HepG2 (cell line): ENCODE results near the gene TBC1D20. TPM values are rescaled to one million over a fixed set of nuclear protein-coding genes. Genes with fewer than 3 reads are reported as not detected.
"Not testable (repeated sequence)": the region's sequence is repeated elsewhere in the genome, so short reads cannot be mapped to it uniquely, and the experiment has no call there.

Experiments used
- ARID5B ChIP-seq: IDR thresholded peaks from 2 replicates; pipeline ENCODE4 v1.4.0; 2020; ENCODE audit warnings: mild to moderate bottlenecking, missing genetic modification reagents
- ATF1 ChIP-seq: IDR thresholded peaks from 2 replicates; pipeline ENCODE4 v1.6.1; 2016; ENCODE audit warnings: mild to moderate bottlenecking, control low read depth
- FOXA1 ChIP-seq, 2 experiments: fragments of 450-650 bp in 1 of 2; sonication (generic) in 1 of 2; formaldehyde crosslinking in 1 of 2; IDR thresholded peaks; 2 replicates each; pipeline versions ENCODE4 v1.4.0 to v1.6.1; 2016 to 2020; ENCODE audit warnings: missing genetic modification reagents in 1 of 2
- FOXJ3 ChIP-seq: sonication (generic); formaldehyde crosslinking; IDR thresholded peaks from 2 replicates; pipeline ENCODE4 v1.4.0; 2020; ENCODE audit warnings: missing genetic modification reagents, mild to moderate bottlenecking, borderline replicate concordance
- GATAD2A ChIP-seq: IDR thresholded peaks from 2 replicates; pipeline ENCODE4 v1.6.1; 2016
- HDAC1 ChIP-seq: sonication (generic); formaldehyde crosslinking; IDR thresholded peaks from 2 replicates; pipeline ENCODE4 v1.5.1; 2020; ENCODE audit warnings: mild to moderate bottlenecking, missing genetic modification reagents
- HDAC2 ChIP-seq: sonication (generic); formaldehyde crosslinking; IDR thresholded peaks from 2 replicates; pipeline ENCODE4 v1.4.0; 2020; ENCODE audit warnings: missing genetic modification reagents
- HOMEZ ChIP-seq: IDR thresholded peaks from 2 replicates; pipeline ENCODE4 v1.6.1; 2016; ENCODE audit warnings: low read depth
- MAX ChIP-seq: IDR thresholded peaks from 2 replicates; pipeline ENCODE4 v1.6.1; 2012; ENCODE audit warnings: inconsistent platforms
- MED1 ChIP-seq: sonication (generic); formaldehyde crosslinking; IDR thresholded peaks from 2 replicates; pipeline ENCODE4 v1.4.0; 2020; ENCODE audit warnings: missing genetic modification reagents
- NR2F6 ChIP-seq, 2 experiments: IDR thresholded peaks; 2 replicates each; pipeline ENCODE4 v1.6.1; 2016; ENCODE audit warnings: antibody characterized with exemption in 1 of 2, mild to moderate bottlenecking in 1 of 2
- PITX1 ChIP-seq: sonication (generic); formaldehyde crosslinking; IDR thresholded peaks from 2 replicates; pipeline ENCODE4 v1.5.1; 2020; ENCODE audit warnings: mild to moderate bottlenecking, missing genetic modification reagents
- PPARG ChIP-seq: conservative IDR thresholded peaks from 2 replicates; pipeline ENCODE4 v1.6.1; 2016; ENCODE audit warnings: missing biosample characterization, missing genetic modification reagents
- SKI ChIP-seq: fragments of 450-650 bp; IDR thresholded peaks from one replicate; pipeline ENCODE4 v1.6.1; 2018; ENCODE audit warnings: mild to moderate bottlenecking; ENCODE audit not compliant: partially characterized antibody
- SNAPC2 ChIP-seq: sonication (generic); formaldehyde crosslinking; IDR thresholded peaks from 2 replicates; pipeline ENCODE4 v1.8.1; 2022; ENCODE audit warnings: mild to moderate bottlenecking, missing genetic modification reagents
- SOX13 ChIP-seq, 3 experiments: fragments of 450-650 bp in 1 of 3; sonication (generic) in 1 of 3; formaldehyde crosslinking in 1 of 3; IDR thresholded peaks in 2 of 3; conservative IDR thresholded peaks in 1 of 3; 2 replicates each; pipeline versions ENCODE4 v1.5.0 to v1.6.1; 2016 to 2020; ENCODE audit warnings: antibody characterized with exemption in 1 of 3, mild to moderate bottlenecking in 1 of 3, missing compliant biosample characterization in 1 of 3, missing genetic modification reagents in 1 of 3, moderate library complexity in 1 of 3
- TFE3 ChIP-seq: IDR thresholded peaks from 2 replicates; pipeline ENCODE4 v1.6.1; 2016
- TGIF2 ChIP-seq: IDR thresholded peaks from 2 replicates; pipeline ENCODE4 v1.6.1; 2016; ENCODE audit warnings: control low read depth, missing compliant biosample characterization
- XRCC5 ChIP-seq: fragments of 200-400 bp; formaldehyde crosslinking; optimal IDR thresholded peaks from 2 replicates; pipeline ENCODE3; 2017; ENCODE audit warnings: mild to moderate bottlenecking, low read length
- ZBTB38 ChIP-seq: sonication (generic); formaldehyde crosslinking; IDR thresholded peaks from 2 replicates; pipeline ENCODE4 v1.5.1; 2020; ENCODE audit warnings: mild to moderate bottlenecking, missing genetic modification reagents
- ZFP82 ChIP-seq: sonication (generic); formaldehyde crosslinking; IDR thresholded peaks from 2 replicates; pipeline ENCODE4 v1.5.1; 2020; ENCODE audit warnings: mild to moderate bottlenecking, missing genetic modification reagents, borderline replicate concordance
- ZNF670 ChIP-seq: sonication (generic); formaldehyde crosslinking; IDR thresholded peaks from 2 replicates; pipeline ENCODE4 v1.8.0; 2022; ENCODE audit warnings: mild to moderate bottlenecking, missing genetic modification reagents, borderline replicate concordance
- polyA plus RNA-seq, 8 experiments: library from polyadenylated mRNA; depleted of rRNA in 3 of 8; stranded (reverse) in 7 of 8; unstranded in 1 of 8; fragments of >200 nt; fragmentation: Illumina TruSeq in 4 of 8; extraction: Trizol in 4 of 8; gene quantifications; 2 replicates each; pipeline versions ENCODE4 v1.2.1 to v1.2.3, GENCODE V29; 2011 to 2016; ENCODE audit warnings: low read depth in 4 of 8, missing spikeins in 1 of 8, mixed read lengths in 1 of 8; ENCODE audit not compliant: insufficient read depth in 1 of 8
- total RNA-seq, 5 experiments: library from RNA; depleted of rRNA; stranded (reverse); fragments of >200 nt; fragmentation: Illumina TruSeq; extraction: Trizol; gene quantifications; 2 replicates each; pipeline ENCODE4 v1.2.3, GENCODE V29; 2016; ENCODE audit warnings: low read depth in 1 of 5

Gene TBC1D20
- total and polyA plus RNA-seq, 2 of the 13 experiments (the other 11 are each of a cell fraction or from before 2014, with no cell fraction given), result 36.6 to 47.1 TPM

GRCh38 chr20:508364-508787, 46.0 kb upstream of the TBC1D20 start (continued):
- 0 out of 2 replicates have a peak, but pooled peaks have one; percentile 56 for TF ChIP-seq ZNF670 (CRISPR knock-in tag)
- TF ChIP-seq HDAC1 (CRISPR knock-in tag), result peak; percentile 73
- TF ChIP-seq HDAC2, result 0 out of 2 replicates have a peak, but pooled peaks have one; percentile 45
- TF ChIP-seq FOXA1 (IDR thresholded peaks at IDR 0.05); SOX13 (IDR thresholded peaks at IDR 0.05); NR2F6 (CRISPR knock-in tag; IDR thresholded peaks at IDR 0.05): not testable (repeated sequence)
- TF ChIP-seq FOXA1 (CRISPR knock-in tag; IDR thresholded peaks at IDR 0.05), result 0 out of 2 replicates have a peak, but pooled peaks have one; percentile 23
- TF ChIP-seq PPARG (CRISPR knock-in tag), result peak; percentile 85
- TF ChIP-seq FOXJ3 (CRISPR knock-in tag), result peak; percentile 33; the same call in 1 of the 2 replicates
- peak; percentile 29; the same call in 1 of the 2 replicates for TF ChIP-seq MAX
- peak; percentile 65 for TF ChIP-seq MED1 (CRISPR knock-in tag)
- TF ChIP-seq GATAD2A (CRISPR knock-in tag), result peak; percentile 65; the same call in 1 of the 2 replicates
- TF ChIP-seq ZBTB38, result peak; percentile 64; the same call in 1 of the 2 replicates
- peak; percentile 30 for TF ChIP-seq XRCC5
- TF ChIP-seq ARID5B, result peak; percentile 84
- TF ChIP-seq ATF1 (CRISPR knock-in tag), result 0 out of 2 replicates have a peak, but pooled peaks have one; percentile 17
- TF ChIP-seq HOMEZ (CRISPR knock-in tag), result peak; percentile 83; the same call in 1 of the 2 replicates
- TF ChIP-seq SOX13 (CRISPR knock-in tag; conservative IDR thresholded peaks at IDR 0.05 in 1 of 2, IDR thresholded peaks at IDR 0.05 in 1 of 2), result peak in 1 of 2 experiments; percentile 57; a peak in 2 of 4 replicates
- TF ChIP-seq SKI, result peak; percentile 24
- peak; percentile 3; the same call in 1 of the 2 replicates for TF ChIP-seq NR2F6 (IDR thresholded peaks at IDR 0.05)
- peak; percentile 65; the same call in 1 of the 2 replicates for TF ChIP-seq ZFP82 (CRISPR knock-in tag)
- TF ChIP-seq TGIF2 (CRISPR knock-in tag), result 0 out of 2 replicates have a peak, but pooled peaks have one; percentile 52
- 0 out of 2 replicates have a peak, but pooled peaks have one; percentile 22 for TF ChIP-seq SNAPC2 (CRISPR knock-in tag)
- TF ChIP-seq TFE3 (CRISPR knock-in tag), result peak; percentile 54; the same call in 1 of the 2 replicates
- TF ChIP-seq PITX1, result peak; percentile 81
